Lung (tissue), 12 donors: ENCODE data around the gene DTX4. TPM values are rescaled to one million over a fixed set of nuclear protein-coding genes. Genes with fewer than 3 reads are reported as not detected.

Source experiments
- ATAC-seq: fragments of 200-7000 bp; cut with Tn5 transposase; one replicate; pipeline ENCODE4 v1.9.1; 2020; ENCODE audit warnings: moderate number of reproducible peaks; ENCODE audit not compliant: insufficient read depth, low FRiP score
- DNase-seq, 3 donors: peaks; one replicate each; pipeline ENCODE4 v3.0.0-alpha.2; 2013 to 2017
- H3K27ac ChIP-seq, 2 donors: one replicate each; pipeline ENCODE4 v1.5.1; 2013; ENCODE audit warnings: mild to moderate bottlenecking in 2 of 2, moderate library complexity in 2 of 2, control low read depth in 1 of 2, inconsistent platforms in 1 of 2, low read depth in 1 of 2, low read length in 1 of 2
- H3K27me3 ChIP-seq, 3 donors: one replicate each; pipeline ENCODE4 v1.5.1; 2013; ENCODE audit warnings: low read length in 2 of 3; ENCODE audit not compliant: control insufficient read depth in 3 of 3, insufficient read depth in 3 of 3
- H3K36me3 ChIP-seq, 4 donors: one replicate each; pipeline ENCODE4 v1.5.1; 2013; ENCODE audit warnings: low read length in 4 of 4, mild to moderate bottlenecking in 1 of 4, moderate library complexity in 1 of 4; ENCODE audit not compliant: control insufficient read depth in 4 of 4, insufficient read depth in 4 of 4
- H3K4me1 ChIP-seq, 5 donors: one replicate each; pipeline ENCODE4 v1.5.1; 2013; ENCODE audit warnings: low read length in 5 of 5, mild to moderate bottlenecking in 2 of 5, moderate library complexity in 1 of 5; ENCODE audit not compliant: control insufficient read depth in 5 of 5, insufficient read depth in 5 of 5
- H3K4me3 ChIP-seq: one replicate; pipeline ENCODE4 v1.5.1; 2013; ENCODE audit warnings: mild to moderate bottlenecking, control low read depth, moderate library complexity
- H3K9ac ChIP-seq, 2 donors: one replicate each; pipeline ENCODE4 v1.5.1; 2013; ENCODE audit warnings: low read length in 2 of 2, control low read depth in 1 of 2; ENCODE audit not compliant: insufficient read depth in 1 of 2
- H3K9me3 ChIP-seq, 4 donors: one replicate each; pipeline ENCODE4 v1.5.1; 2013; ENCODE audit warnings: low read length in 3 of 4, mild to moderate bottlenecking in 1 of 4, moderate library complexity in 1 of 4; ENCODE audit not compliant: control insufficient read depth in 4 of 4, insufficient read depth in 3 of 4
- WGBS, 2 donors: extraction: QIAGEN DNeasy Blood & Tissue Kit; methylation state at CpG; one replicate each; pipeline ENCODE4 v1.1.7; 2013; 5-methylcytosine and 5-hydroxymethylcytosine counted together
- polyA plus RNA-seq, 2 donors: library from polyadenylated mRNA; stranded (reverse); fragments of 200-250 nt; gene quantifications; one replicate each; pipeline ENCODE4 v1.2.1, GENCODE V29; 2013
- total RNA-seq, 2 donors: library from RNA; depleted of rRNA in 1 of 2; stranded (reverse); fragments of >200 nt in 1 of 2; gene quantifications; one replicate each; pipeline ENCODE4 v1.2.1, GENCODE V29; 2014 to 2021
- TF ChIP-seq, protein P1 (sequence below): IDR thresholded peaks from 2 replicates; pipeline ENCODE4 v1.5.1; 2012; ENCODE audit warnings: mild to moderate bottlenecking; ENCODE audit errors: control extremely low read depth, extremely low read depth
- donor health status: control.
- donor health status: control.
- donor health status: Bipolar disorder and iron deficiency.
- donor health status: healthy.
- donor health status: DM: yes; HTN: yes; CAD: no.

The DTX4 gene
- total and polyA plus RNA-seq, 4 donors, result 14.7 to 51.6 (median 34.8) TPM

DNA sequence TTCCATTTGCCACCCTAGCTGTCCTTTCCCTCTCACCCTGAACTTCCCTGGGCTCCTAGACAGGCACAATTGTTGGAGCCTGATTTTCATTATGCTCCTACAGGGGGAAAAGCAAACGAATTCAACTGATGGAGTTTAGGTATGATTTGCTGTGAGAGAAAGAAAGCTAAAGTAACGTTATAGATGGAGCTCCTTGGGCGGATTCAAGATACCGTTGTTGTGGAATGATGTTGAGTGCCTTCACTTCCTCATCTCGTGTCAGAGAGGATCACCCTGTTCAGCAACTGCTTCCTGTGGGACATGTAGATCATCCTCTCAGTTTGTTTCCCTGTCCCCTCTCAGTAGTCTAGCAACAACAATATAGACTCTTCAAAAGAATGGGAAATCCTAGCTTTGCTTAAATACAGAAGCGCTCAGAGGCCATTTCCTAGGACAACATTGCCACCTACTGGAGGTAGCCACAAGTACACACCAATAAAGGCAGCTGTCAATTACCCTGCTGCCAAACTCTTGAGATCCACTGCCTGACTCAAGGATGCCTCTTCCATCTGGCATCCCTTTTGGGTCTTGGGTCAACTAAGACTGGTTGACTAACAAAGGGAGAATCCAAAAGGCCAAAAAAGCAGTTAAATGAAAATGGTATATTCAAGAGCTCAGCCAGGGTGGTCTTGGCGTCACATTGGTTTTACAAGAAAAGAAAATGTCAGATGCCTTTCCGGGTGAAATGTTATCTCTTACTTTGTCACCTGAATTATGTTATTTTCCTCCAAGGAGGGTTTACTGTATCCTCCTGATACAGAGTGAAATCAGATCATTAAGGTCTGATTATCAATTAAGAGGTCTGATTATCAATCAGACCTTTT lies 13.5 kb upstream of the DTX4 start:
- no peak overlapping the region for H3K27ac ChIP-seq
- peaks cover 0 to 4% (median 0%) of the 10 kb centered on the region in 5 donors for H3K4me1 ChIP-seq
- TF ChIP-seq, protein P1, sequence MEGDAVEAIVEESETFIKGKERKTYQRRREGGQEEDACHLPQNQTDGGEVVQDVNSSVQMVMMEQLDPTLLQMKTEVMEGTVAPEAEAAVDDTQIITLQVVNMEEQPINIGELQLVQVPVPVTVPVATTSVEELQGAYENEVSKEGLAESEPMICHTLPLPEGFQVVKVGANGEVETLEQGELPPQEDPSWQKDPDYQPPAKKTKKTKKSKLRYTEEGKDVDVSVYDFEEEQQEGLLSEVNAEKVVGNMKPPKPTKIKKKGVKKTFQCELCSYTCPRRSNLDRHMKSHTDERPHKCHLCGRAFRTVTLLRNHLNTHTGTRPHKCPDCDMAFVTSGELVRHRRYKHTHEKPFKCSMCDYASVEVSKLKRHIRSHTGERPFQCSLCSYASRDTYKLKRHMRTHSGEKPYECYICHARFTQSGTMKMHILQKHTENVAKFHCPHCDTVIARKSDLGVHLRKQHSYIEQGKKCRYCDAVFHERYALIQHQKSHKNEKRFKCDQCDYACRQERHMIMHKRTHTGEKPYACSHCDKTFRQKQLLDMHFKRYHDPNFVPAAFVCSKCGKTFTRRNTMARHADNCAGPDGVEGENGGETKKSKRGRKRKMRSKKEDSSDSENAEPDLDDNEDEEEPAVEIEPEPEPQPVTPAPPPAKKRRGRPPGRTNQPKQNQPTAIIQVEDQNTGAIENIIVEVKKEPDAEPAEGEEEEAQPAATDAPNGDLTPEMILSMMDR, result peak; percentile 89
- no peaks in the 10 kb centered on the region for H3K9me3 ChIP-seq
- DNase-seq (peak; percentile 74 to 90 (median 89)), ATAC-seq (peak; percentile 84)
- H3K4me3 ChIP-seq, result no peak overlapping the region
- no peak overlapping the region for H3K9ac ChIP-seq
- no peaks in the 10 kb centered on the region for H3K36me3 ChIP-seq
- peaks cover 0 to 2% (median 0%) of the 10 kb centered on the region in 3 donors for H3K27me3 ChIP-seq
- WGBS, 2 donors, result 30 to 36% methylated on average over 8 of the region's 8 CpGs

DNA sequence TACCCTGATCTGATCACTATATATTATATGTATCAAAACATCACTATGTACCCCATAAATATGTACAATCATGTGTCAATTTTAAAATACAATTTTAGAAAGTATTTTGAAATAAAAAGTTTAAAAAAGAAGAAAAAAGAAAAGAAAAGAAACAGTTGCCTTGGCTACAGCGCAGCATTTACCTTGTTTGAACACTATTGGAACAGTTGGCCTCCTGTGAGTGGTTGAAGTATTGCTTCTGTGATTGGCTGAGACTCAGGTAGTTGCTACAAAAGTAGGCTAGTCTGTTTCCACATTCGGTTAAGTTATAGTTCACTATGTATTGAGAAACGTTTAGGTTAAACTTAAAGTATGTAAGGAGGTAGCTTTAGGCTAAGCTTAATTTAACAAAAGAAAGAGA lies 7.9 kb upstream of the DTX4 start:
- Histone ChIP-seq H3K4me3 (no peak overlapping the region), H3K36me3 (no peaks in the 10 kb centered on the region), H3K4me1 (no peaks in the 10 kb centered on the region), H3K9me3 (peaks cover 0 to 1% (median 0%) of the 10 kb centered on the region in 4 donors), H3K27me3 (peaks cover 0 to 2% (median 0%) of the 10 kb centered on the region in 3 donors), H3K27ac (no peak overlapping the region), H3K9ac (no peak overlapping the region)
- no peak for DNase-seq
- 57 to 90% methylated on average over 3 of the region's 3 CpGs for WGBS, 2 donors
- TF ChIP-seq, protein P1, result no peak
- no peak for ATAC-seq

DNA sequence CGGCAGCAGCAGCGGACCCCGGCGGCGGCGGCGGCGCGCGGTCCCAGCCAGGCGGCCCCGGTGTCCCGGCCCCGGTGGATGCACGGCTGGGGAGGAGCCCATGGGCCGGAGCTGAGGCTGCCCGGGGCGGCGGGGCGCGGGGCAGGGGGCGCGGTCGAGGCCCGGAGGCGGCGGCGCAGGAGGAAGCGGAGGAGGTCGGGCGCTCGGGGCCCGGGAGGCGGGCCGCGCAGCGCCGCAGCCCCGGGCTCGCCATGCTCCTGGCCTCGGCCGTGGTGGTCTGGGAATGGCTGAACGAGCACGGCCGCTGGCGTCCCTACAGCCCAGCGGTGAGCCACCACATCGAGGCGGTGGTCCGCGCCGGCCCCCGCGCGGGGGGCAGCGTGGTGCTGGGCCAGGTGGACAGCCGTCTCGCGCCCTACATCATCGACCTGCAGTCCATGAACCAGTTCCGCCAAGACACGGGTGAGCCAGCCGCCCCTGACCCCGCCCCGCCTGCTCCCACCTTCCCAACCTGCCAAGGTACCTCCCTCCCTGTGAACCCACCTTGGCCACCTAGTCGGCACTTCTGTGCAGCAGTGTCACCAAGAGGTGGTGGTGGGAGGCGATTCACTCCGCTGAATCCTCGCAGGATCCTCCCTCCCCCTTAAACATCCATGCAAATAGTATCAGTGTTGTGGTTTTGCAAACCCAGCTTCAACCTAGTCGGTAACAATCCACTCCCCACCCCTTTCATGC lies 580 bp downstream of the DTX4 start:
- no peak for ATAC-seq
- H3K9me3 ChIP-seq, result peaks cover 0 to 1% (median 0%) of the 10 kb centered on the region in 4 donors
- peak in 2 of 3 donors; percentile 40 to 51 for DNase-seq
- WGBS, 2 donors, result 0% methylated on average over 52 to 70 of the region's 70 CpGs
- TF ChIP-seq, protein P1, result no peak
- peak overlapping the region; percentile 50 to 76 for H3K9ac ChIP-seq
- peak overlapping the region; percentile 74 for H3K4me3 ChIP-seq
- H3K27me3 ChIP-seq, result no peaks in the 10 kb centered on the region
- no peaks in the 10 kb centered on the region for H3K36me3 ChIP-seq
- peaks cover 0 to 21% (median 13%) of the 10 kb centered on the region in 5 donors for H3K4me1 ChIP-seq
- peak overlapping the region in 1 of 2 donors; percentile 79 for H3K27ac ChIP-seq
